Measurements from ENCODE around the gene WWP2.

WWP2 gene

GRCh38 chr16:69860233-69861231 is 98.4 kb downstream of the WWP2 start:
- no peak for DNase-seq

GRCh38 chr16:69861292-69862030 is 99.3 kb downstream of the WWP2 start:
- DNase-seq = no peak

- DNase-seq = no peak
Observed at GRCh38 chr16:69863401-69864281, 101.5 kb downstream of the WWP2 start.

GRCh38 chr16:69865701-69866100 is 103.6 kb downstream of the WWP2 start:
- DNase-seq = no peak

GRCh38 chr16:69867784-69868560 is 105.8 kb downstream of the WWP2 start:
- no peak for DNase-seq

- no peak for DNase-seq
Observed at GRCh38 chr16:69870761-69871160, 108.6 kb downstream of the WWP2 start.

GRCh38 chr16:69871708-69872107 is 109.6 kb downstream of the WWP2 start:
- no peak for DNase-seq

GRCh38 chr16:69872888-69873287 is 110.8 kb downstream of the WWP2 start:
- DNase-seq = no peak

- DNase-seq = no peak
Observed at GRCh38 chr16:69873783-69874182, 111.7 kb downstream of the WWP2 start.

GRCh38 chr16:69874271-69874670 is 112.1 kb downstream of the WWP2 start:
- DNase-seq = no peak

- DNase-seq = no peak
Observed at GRCh38 chr16:69880640-69881133, 118.6 kb downstream of the WWP2 start.

- DNase-seq = no peak
Observed at GRCh38 chr16:69881141-69881540, 119.0 kb downstream of the WWP2 start.

GRCh38 chr16:69883744-69884143 is 121.6 kb downstream of the WWP2 start:
- no peak for DNase-seq

GRCh38 chr16:69885722-69886121 is 123.6 kb downstream of the WWP2 start:
- no peak for DNase-seq

GRCh38 chr16:69886726-69887125 is 124.6 kb downstream of the WWP2 start:
- DNase-seq = no peak

- no peak for DNase-seq
Observed at GRCh38 chr16:69888005-69888590, 126.0 kb downstream of the WWP2 start.

GRCh38 chr16:69889295-69889964 is 127.3 kb downstream of the WWP2 start:
- no peak for DNase-seq

- DNase-seq = no peak
Observed at GRCh38 chr16:69890114-69890891, 128.2 kb downstream of the WWP2 start.

GRCh38 chr16:69890892-69891282 is 128.8 kb downstream of the WWP2 start:
- no peak for DNase-seq

- DNase-seq = no peak
Observed at GRCh38 chr16:69892378-69892777, 130.2 kb downstream of the WWP2 start.
